Left ventricle myocardium inferior (tissue), 1 donor: Measurements from ENCODE around the gene ARSA. TPM values are rescaled to one million over a fixed set of nuclear protein-coding genes. Genes with fewer than 3 reads are reported as not detected.
A peak's percentile ranks its signal among the peaks of the same experiment; 100 is the strongest.
"Not testable (repeated sequence)": the region's sequence is repeated elsewhere in the genome, so short reads cannot be mapped to it uniquely, and the experiment has no call there.

ENCODE experiments used
- DNase-seq: peaks from one replicate; pipeline ENCODE4 v3.0.0-alpha.2; 2020
- H3K27ac ChIP-seq: fragments of 200-600 bp; replicated peaks from 2 replicates; pipeline ENCODE4 v1.8.0; 2021
- H3K27me3 ChIP-seq: fragments of 200-600 bp; 2 replicates; pipeline ENCODE4 v1.8.0; 2021; ENCODE audit warnings: low read depth
- H3K36me3 ChIP-seq: fragments of 200-600 bp; 2 replicates; pipeline ENCODE4 v1.8.0; 2021
- H3K4me1 ChIP-seq: fragments of 200-600 bp; 2 replicates; pipeline ENCODE4 v1.8.0; 2021
- H3K4me3 ChIP-seq: fragments of 200-600 bp; 2 replicates; pipeline ENCODE4 v1.8.0; 2021; ENCODE audit warnings: mild to moderate bottlenecking, moderate library complexity
- H3K9me3 ChIP-seq: fragments of 200-600 bp; replicated peaks from 2 replicates; pipeline ENCODE4 v1.8.0; 2021
- CTCF ChIP-seq: fragments of 200-600 bp; IDR thresholded peaks from 2 replicates; pipeline ENCODE4 v1.8.0; 2021; ENCODE audit warnings: antibody characterized with exemption, mild to moderate bottlenecking, borderline replicate concordance
- intact Hi-C: fragments of 100-400 bp; cut with micrococcal nuclease; formaldehyde crosslinking; loops from one replicate; pipeline ENCODE4 v1.11.0; 2022
- total RNA-seq: library from RNA; stranded (reverse); fragmentation: NEBNext Ultra II Directional; extraction: Animal tissue kit (Norgen Biotek cat#: 25700); gene quantifications from one replicate; pipeline ENCODE4 v1.2.1, GENCODE V29; 2021
- donor health status: DM: no; HTN: yes; CAD: no; lungs with severe emphysema.

Gene ARSA
- total RNA-seq, 1 donor from 2014 or later: 23.5 TPM

- H3K9me3 ChIP-seq: no peaks in the 10 kb centered on the region
- no peak for DNase-seq
- intact Hi-C loops: no loop called here
- peak overlapping the region; percentile 77 for H3K27ac ChIP-seq
- peaks cover 36% of the 10 kb centered on the region for H3K27me3 ChIP-seq
- peak; percentile 57 for TF ChIP-seq CTCF
- peak overlapping the region; percentile 26 for H3K4me3 ChIP-seq
- H3K4me1 ChIP-seq: peaks cover 18% of the 10 kb centered on the region
- H3K36me3 ChIP-seq: no peaks in the 10 kb centered on the region
Measured at GRCh38 chr22:50641696-50642607, 14.0 kb upstream of the ARSA start.

- no peak for DNase-seq
- intact Hi-C loops: no loop called here
- peak overlapping the region; percentile 77 for H3K27ac ChIP-seq
- peaks cover 27% of the 10 kb centered on the region for H3K27me3 ChIP-seq
- H3K4me3 ChIP-seq: peak overlapping the region; percentile 26
- no peak for TF ChIP-seq CTCF
- H3K9me3 ChIP-seq: no peaks in the 10 kb centered on the region
- no peaks in the 10 kb centered on the region for H3K36me3 ChIP-seq
- peaks cover 18% of the 10 kb centered on the region for H3K4me1 ChIP-seq
Measured at GRCh38 chr22:50640857-50641647, 13.1 kb upstream of the ARSA start.

GRCh38 chr22:50640296-50640695 lies 12.3 kb upstream of the ARSA start:
- intact Hi-C loops, H3K4me3 ChIP-seq: not testable (repeated sequence)

GRCh38 chr22:50635591-50635990 lies 7.6 kb upstream of the ARSA start:
- no peak for DNase-seq
- TF ChIP-seq CTCF: no peak
- Histone ChIP-seq H3K9me3 (no peaks in the 10 kb centered on the region), H3K27me3 (no peaks in the 10 kb centered on the region), H3K36me3 (no peaks in the 10 kb centered on the region), H3K27ac (no peak overlapping the region), H3K4me1 (no peaks in the 10 kb centered on the region), H3K4me3 (no peak overlapping the region)
- intact Hi-C loops: no loop called here

More at GRCh38 chr22:50640296-50640695, 12.3 kb upstream of the ARSA start:
- peaks cover 19% of the 10 kb centered on the region for H3K27me3 ChIP-seq
- H3K36me3 ChIP-seq, H3K9me3 ChIP-seq, DNase-seq: not testable (repeated sequence)
- peaks cover 18% of the 10 kb centered on the region for H3K4me1 ChIP-seq
- H3K27ac ChIP-seq: peak overlapping the region; percentile 77

GRCh38 chr22:50633771-50634170 lies 5.8 kb upstream of the ARSA start:
- intact Hi-C loops: no loop called here
- no peak for TF ChIP-seq CTCF

More at GRCh38 chr22:50633771-50634170, 5.8 kb upstream of the ARSA start:
- H3K9me3 ChIP-seq: no peaks in the 10 kb centered on the region
- H3K4me3 ChIP-seq: no peak overlapping the region
- peaks cover 8% of the 10 kb centered on the region for H3K4me1 ChIP-seq
- H3K27me3 ChIP-seq: no peaks in the 10 kb centered on the region
- no peak overlapping the region for H3K27ac ChIP-seq
- no peak for DNase-seq
- no peaks in the 10 kb centered on the region for H3K36me3 ChIP-seq
